ENCODE data around the gene LCE3A.

DNA sequence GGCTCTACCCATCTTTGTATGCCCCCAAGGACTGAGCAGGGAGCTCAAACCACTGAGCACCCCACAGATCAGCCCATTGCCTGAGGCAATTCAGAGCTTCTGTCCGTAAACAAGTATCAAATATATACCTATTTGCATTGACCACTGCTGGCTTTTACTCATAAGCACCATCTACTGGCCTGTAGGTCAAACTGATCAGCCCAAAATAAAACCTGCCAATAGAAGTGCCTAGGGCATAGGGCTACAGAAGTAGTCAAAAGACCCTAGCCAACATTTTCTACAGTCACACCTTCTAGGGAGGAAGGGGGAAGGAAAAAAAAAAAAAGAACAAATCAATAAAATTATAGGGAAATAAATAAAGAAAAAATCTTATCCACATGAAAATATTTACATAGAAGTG lies 37.3 kb downstream of the LCE3A start:
- TF ChIP-seq POLR2A (IDR thresholded peaks at IDR 0.05), result no peak
- TF ChIP-seq, protein P1, sequence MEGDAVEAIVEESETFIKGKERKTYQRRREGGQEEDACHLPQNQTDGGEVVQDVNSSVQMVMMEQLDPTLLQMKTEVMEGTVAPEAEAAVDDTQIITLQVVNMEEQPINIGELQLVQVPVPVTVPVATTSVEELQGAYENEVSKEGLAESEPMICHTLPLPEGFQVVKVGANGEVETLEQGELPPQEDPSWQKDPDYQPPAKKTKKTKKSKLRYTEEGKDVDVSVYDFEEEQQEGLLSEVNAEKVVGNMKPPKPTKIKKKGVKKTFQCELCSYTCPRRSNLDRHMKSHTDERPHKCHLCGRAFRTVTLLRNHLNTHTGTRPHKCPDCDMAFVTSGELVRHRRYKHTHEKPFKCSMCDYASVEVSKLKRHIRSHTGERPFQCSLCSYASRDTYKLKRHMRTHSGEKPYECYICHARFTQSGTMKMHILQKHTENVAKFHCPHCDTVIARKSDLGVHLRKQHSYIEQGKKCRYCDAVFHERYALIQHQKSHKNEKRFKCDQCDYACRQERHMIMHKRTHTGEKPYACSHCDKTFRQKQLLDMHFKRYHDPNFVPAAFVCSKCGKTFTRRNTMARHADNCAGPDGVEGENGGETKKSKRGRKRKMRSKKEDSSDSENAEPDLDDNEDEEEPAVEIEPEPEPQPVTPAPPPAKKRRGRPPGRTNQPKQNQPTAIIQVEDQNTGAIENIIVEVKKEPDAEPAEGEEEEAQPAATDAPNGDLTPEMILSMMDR (IDR thresholded peaks at IDR 0.05), result no peak

All from thyroid gland (tissue), 4 donors.